Neural cell (in vitro differentiated cells): ENCODE measurements around the gene MAP3K5.

Experiments used
- CTCF ChIP-seq: fragments of 450-650 bp; IDR thresholded peaks from 2 replicates; pipeline ENCODE4 v1.5.1; 2014; ENCODE audit warnings: antibody characterized with exemption, mild to moderate bottlenecking, moderate library complexity; ENCODE audit not compliant: poor library complexity, severe bottlenecking
- EP300 ChIP-seq: fragments of 450-650 bp; conservative IDR thresholded peaks from 2 replicates; pipeline ENCODE4 v1.6.1; 2014; ENCODE audit warnings: antibody characterized with exemption, mild to moderate bottlenecking, moderate library complexity; ENCODE audit not compliant: poor library complexity, severe bottlenecking
- EZH2 ChIP-seq: fragments of 200-600, 300-800 bp; shearing (Covaris generic), sonication (generic); IDR thresholded peaks from 2 replicates; pipeline ENCODE4 v1.6.1; 2014; ENCODE audit warnings: antibody characterized with exemption, low read length, borderline replicate concordance, mild to moderate bottlenecking; ENCODE audit not compliant: insufficient read depth, poor library complexity, severe bottlenecking
- MXI1 ChIP-seq: fragments of 450-650 bp; conservative IDR thresholded peaks from 2 replicates; pipeline ENCODE4 v1.6.1; 2014; ENCODE audit warnings: antibody characterized with exemption, mild to moderate bottlenecking; ENCODE audit not compliant: poor library complexity, severe bottlenecking
- POLR2AphosphoS5 ChIP-seq: IDR thresholded peaks from 2 replicates; pipeline ENCODE4 v1.6.1; 2012
- RAD21 ChIP-seq: fragments of 450-650 bp; conservative IDR thresholded peaks from 2 replicates; pipeline ENCODE4 v1.6.1; 2014; ENCODE audit warnings: antibody characterized with exemption, mild to moderate bottlenecking, moderate library complexity
- REST ChIP-seq: IDR thresholded peaks from 2 replicates; pipeline ENCODE4 v1.6.1; 2012; ENCODE audit warnings: borderline replicate concordance
- SMC3 ChIP-seq: fragments of 450-650 bp; conservative IDR thresholded peaks from 2 replicates; pipeline ENCODE4 v1.6.1; 2014; ENCODE audit warnings: antibody characterized with exemption, mild to moderate bottlenecking, moderate library complexity; ENCODE audit not compliant: poor library complexity
- TAF1 ChIP-seq: IDR thresholded peaks from 2 replicates; pipeline ENCODE4 v1.6.1; 2012; ENCODE audit warnings: low read depth

GRCh38 chr6:136696783-136697364, 95.4 kb downstream of the MAP3K5 start:
- TF ChIP-seq EP300 (no peak), CTCF (no peak), TAF1 (no peak), POLR2AphosphoS5 (no peak), SMC3 (no peak), RAD21 (no peak), MXI1 (no peak), EZH2 (no peak), REST (no peak)
